HG02852 (cell line): ENCODE measurements around the gene RRP12.

ENCODE experiments used
- ATAC-seq: cut with Tn5 transposase; IDR thresholded peaks from one replicate; pipeline ENCODE4 v1.9.1; 2021; ENCODE audit warnings: mild to moderate bottlenecking, moderate library complexity; ENCODE audit not compliant: unreplicated experiment

Gene RRP12

GRCh38 chr10:97336942-97337831, 64.0 kb downstream of the RRP12 start:
- no peak for ATAC-seq

GRCh38 chr10:97336446-97336845, 64.7 kb downstream of the RRP12 start:
- no peak for ATAC-seq

DNA sequence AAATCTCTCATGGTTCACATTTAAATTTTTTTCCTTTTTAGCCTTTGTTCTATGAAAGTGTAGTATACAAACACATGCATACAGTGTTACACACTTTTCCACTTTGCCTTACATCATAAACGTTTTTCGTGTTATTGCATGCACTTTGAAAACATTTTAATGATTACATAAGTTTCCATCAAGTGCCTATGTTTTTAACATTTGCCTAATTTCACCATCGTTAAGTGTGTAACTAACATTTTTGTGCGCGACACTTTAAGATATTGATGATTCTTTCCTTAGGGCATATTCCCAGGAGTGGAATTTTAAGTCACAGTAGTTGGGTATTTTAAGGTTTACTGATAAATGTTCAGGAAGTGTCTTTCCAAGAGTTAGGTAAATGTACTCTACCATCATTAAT, 65.1 kb downstream of the RRP12 start:
- no peak for ATAC-seq

GRCh38 chr10:97335188-97335619, 65.9 kb downstream of the RRP12 start:
- ATAC-seq, result no peak

DNA sequence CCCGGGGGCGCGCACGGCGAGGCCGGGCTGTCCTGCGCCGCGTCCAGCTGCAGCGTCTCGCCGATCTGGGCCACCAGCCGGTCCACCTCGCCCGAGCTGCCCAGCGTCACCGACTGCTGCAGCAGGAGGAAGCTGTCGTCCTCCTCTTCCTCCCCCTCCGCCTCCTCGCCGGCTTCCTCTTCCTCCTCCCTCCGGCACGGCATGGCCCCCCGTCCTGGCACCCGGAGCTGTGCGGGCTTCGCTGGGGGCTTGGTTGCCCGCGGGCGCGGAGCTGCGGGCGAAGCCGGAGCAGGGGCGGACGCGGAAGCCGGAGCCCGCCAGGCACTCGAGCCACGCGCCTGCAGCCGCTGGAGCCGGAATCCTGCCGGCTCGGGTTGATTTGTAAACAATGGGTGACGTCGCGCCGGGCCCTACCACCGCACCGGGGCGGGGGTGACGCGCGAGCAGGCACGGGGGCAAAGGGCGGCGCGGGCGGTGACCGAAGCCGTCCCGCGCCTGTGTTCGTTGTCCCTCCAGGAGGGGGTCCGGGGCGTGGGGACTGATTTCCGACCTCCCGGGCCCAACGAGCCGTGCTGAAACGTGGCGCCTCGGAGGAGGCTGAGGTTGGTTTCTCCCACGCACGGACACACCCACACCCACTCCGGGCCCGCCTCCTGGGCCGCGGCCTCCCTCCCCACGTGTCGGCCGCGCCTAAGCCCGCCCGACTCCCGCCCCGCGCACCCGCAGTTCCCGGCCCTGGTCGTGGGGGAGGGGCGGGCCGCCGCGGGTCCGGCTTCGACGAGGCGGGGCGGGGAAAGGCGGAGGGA, 66.6 kb downstream of the RRP12 start, which contains the start of gene FRAT2:
FRAT2 (minus strand) TSS at position 360 of the 806 bp plus-strand sequence; CDS start at position 203, 157 bp downstream.
- ATAC-seq, result peak; percentile 84

DNA sequence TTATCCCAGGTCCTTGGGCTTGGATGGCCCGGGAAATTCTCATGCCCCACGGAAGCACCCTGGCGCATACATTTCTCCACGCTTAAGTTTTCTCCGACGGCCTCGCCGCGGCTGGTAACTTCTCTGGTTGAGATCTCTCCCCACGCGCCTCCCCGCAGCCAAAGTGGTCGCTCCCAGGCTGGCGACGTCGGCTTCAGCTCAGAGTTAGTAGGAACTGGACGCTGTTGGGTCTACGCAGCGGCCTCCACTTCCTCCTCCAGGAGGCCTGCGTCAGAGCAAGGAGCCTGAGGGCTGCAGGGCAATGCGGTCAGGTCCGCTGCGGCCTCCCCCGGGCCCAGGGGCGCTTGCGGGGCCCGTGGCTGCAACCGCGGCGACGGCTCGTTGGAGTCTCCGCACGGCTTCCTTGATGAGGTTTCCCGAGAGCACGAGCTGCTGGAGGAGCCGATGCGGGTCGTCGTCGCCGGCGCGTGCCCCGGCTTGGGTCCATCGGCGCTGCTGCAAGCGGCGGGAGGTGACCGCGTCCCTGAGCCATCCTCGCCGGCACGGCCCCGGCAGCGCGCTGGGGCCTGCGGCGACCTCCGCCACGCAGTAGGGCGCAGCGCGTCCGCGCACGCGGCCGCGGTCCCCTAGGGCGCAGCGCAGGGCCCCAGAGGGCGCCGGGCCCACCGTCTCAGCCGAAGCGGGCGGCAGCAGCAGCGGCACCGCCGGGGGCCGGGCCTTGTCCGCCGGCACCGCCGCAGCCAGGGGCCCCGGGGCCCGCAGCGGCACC, 67.4 kb downstream of the RRP12 start:
- peak; percentile 28 for ATAC-seq

GRCh38 chr10:97333351-97333600, 67.9 kb downstream of the RRP12 start:
- no peak for ATAC-seq

GRCh38 chr10:97332591-97333350, 68.4 kb downstream of the RRP12 start:
- ATAC-seq, result no peak

DNA sequence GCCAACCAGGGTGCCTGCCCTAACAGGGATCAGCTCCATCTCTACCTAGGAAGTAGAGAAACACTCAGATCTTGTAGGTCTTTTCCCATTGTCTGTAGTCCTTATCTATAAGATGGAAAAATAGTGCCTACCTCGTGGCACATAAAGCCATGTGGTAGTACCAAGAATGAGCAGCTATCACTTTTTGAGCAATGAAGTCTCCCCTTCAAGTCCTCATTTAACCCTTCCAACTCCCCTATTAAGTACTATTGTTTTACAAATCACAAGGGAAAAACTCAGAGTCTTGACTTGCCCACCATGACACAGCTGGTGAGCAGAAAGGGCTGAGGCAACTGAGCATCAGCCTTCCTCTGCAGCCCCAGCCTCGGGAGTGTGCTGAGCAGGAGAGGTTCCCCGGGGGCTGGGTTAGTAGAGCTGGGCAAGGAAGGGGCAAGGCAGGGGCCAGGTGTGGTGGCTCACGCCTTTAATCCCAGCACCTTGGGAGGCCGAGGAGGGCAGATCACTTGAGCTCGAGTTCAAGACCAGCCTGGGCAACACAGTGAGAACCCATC, 69.9 kb downstream of the RRP12 start:
- no peak for ATAC-seq

DNA sequence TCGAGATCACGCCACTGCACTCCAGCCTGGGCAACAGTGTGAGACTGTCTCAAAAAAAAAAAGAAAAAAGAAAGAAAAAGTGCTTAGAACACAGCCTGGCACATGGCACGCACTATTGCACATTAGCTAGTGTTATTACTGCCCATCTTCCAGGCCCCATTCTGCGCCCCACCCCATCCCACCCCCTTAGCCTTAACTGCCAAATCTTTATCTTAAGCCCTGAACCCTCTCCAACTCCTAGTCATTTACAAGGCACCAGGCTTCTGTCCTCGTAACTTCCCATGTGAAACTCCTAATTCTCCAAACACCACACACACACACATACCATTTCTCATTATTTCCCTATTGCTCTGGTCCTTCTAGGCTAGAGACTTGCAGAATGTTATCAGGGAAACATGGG, 71.4 kb downstream of the RRP12 start:
- no peak for ATAC-seq

- no peak for ATAC-seq
Observed at GRCh38 chr10:97328646-97329453, 72.3 kb downstream of the RRP12 start.

GRCh38 chr10:97327348-97328294, 73.5 kb downstream of the RRP12 start:
- no peak for ATAC-seq

DNA sequence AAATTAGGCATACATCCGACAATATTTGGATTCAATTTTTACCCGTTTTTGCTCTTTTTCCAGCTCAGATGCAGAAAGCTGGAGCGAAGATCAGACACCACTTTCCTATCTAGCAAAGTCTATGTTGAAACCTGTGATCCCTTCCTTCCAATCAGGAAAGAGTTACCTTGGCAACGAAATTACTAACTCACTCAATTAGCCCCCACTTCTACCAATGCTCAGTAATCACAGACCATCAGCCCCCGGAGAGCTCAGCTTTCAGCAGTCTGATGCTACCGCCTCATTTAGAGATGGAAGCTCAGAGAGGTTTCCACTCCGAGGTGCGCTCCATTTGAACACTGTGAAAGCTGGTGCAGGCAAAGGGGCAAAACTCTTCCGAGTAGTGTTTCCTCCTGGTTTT, 75.4 kb downstream of the RRP12 start:
- ATAC-seq, result no peak

GRCh38 chr10:97323501-97323900, 77.6 kb downstream of the RRP12 start:
- no peak for ATAC-seq

- ATAC-seq, result no peak
Observed at GRCh38 chr10:97321804-97322190, 79.3 kb downstream of the RRP12 start.

- no peak for ATAC-seq
Observed at GRCh38 chr10:97321032-97321803, 79.9 kb downstream of the RRP12 start.

GRCh38 chr10:97320480-97321031, 80.6 kb downstream of the RRP12 start:
- ATAC-seq, result no peak
